H9 (cell line): ENCODE results near the gene DSE. TPM values are rescaled to one million over a fixed set of nuclear protein-coding genes. Genes with fewer than 3 reads are reported as not detected.

Source experiments
- DNase-seq: peaks from one replicate; pipeline ENCODE4 v3.0.0-alpha.2; 2017
- H2AFZ ChIP-seq: one replicate; pipeline ENCODE4 v1.6.1; 2013; ENCODE audit warnings: mild to moderate bottlenecking, low read length, control low read depth, moderate library complexity
- H2AK5ac ChIP-seq: 2 replicates; pipeline ENCODE4 v1.6.1; 2013; ENCODE audit warnings: low read length, control low read depth, mixed read lengths; ENCODE audit not compliant: insufficient read length
- H2BK120ac ChIP-seq: one replicate; pipeline ENCODE4 v1.6.1; 2013; ENCODE audit warnings: low read depth, mild to moderate bottlenecking, low read length, control low read depth, inconsistent platforms; ENCODE audit not compliant: poor library complexity, severe bottlenecking
- H2BK12ac ChIP-seq: 2 replicates; pipeline ENCODE4 v1.6.1; 2013; ENCODE audit warnings: low read length, control low read depth, mixed read lengths, low read depth; ENCODE audit not compliant: insufficient read length
- H2BK15ac ChIP-seq: 2 replicates; pipeline ENCODE4 v1.6.1; 2013; ENCODE audit warnings: low read depth, low read length, control low read depth
- H2BK20ac ChIP-seq: one replicate; pipeline ENCODE4 v1.6.1; 2013; ENCODE audit warnings: low read depth, mild to moderate bottlenecking, low read length, control low read depth, inconsistent platforms; ENCODE audit not compliant: poor library complexity, severe bottlenecking
- H2BK5ac ChIP-seq: 2 replicates; pipeline ENCODE4 v1.6.1; 2013; ENCODE audit warnings: low read length, control low read depth, mixed read lengths; ENCODE audit not compliant: insufficient read length
- H3K14ac ChIP-seq: 2 replicates; pipeline ENCODE4 v1.6.1; 2013; ENCODE audit warnings: low read length, control low read depth; ENCODE audit not compliant: insufficient read depth
- H3K18ac ChIP-seq: 2 replicates; pipeline ENCODE4 v1.6.1; 2013; ENCODE audit warnings: low read depth, mild to moderate bottlenecking, mixed read lengths, low read length, control low read depth; ENCODE audit not compliant: insufficient read length
- H3K23ac ChIP-seq: 2 replicates; pipeline ENCODE4 v1.6.1; 2013; ENCODE audit warnings: low read length, control low read depth, mixed read lengths, low read depth; ENCODE audit not compliant: insufficient read length
- H3K23me2 ChIP-seq: 2 replicates; pipeline ENCODE4 v1.6.1; 2013; ENCODE audit warnings: low read depth, mild to moderate bottlenecking, mixed read lengths, low read length, control low read depth; ENCODE audit not compliant: insufficient read length, poor library complexity, severe bottlenecking
- H3K27ac ChIP-seq: 2 replicates; pipeline ENCODE4 v1.5.1; 2013; ENCODE audit warnings: low read length, control low read depth, mixed read lengths, low read depth; ENCODE audit not compliant: insufficient read length
- H3K27me3 ChIP-seq: 2 replicates; pipeline ENCODE4 v1.6.1; 2013; ENCODE audit warnings: low read length, control low read depth, inconsistent platforms; ENCODE audit not compliant: insufficient read depth
- H3K4ac ChIP-seq: 2 replicates; pipeline ENCODE4 v1.6.1; 2013; ENCODE audit warnings: low read depth, mild to moderate bottlenecking, control low read depth, inconsistent platforms, low read length, moderate library complexity
- H3K4me1 ChIP-seq: 2 replicates; pipeline ENCODE4 v1.6.1; 2013; ENCODE audit warnings: low read length, control low read depth, inconsistent platforms; ENCODE audit not compliant: insufficient read depth
- H3K4me2 ChIP-seq: 2 replicates; pipeline ENCODE4 v1.6.1; 2013; ENCODE audit warnings: low read length, control low read depth, mixed read lengths; ENCODE audit not compliant: insufficient read length, insufficient read depth
- H3K56ac ChIP-seq: 2 replicates; pipeline ENCODE4 v1.6.1; 2013; ENCODE audit warnings: low read depth, mild to moderate bottlenecking, mixed read lengths, low read length, control low read depth; ENCODE audit not compliant: insufficient read length
- H3K79me1 ChIP-seq: 2 replicates; pipeline ENCODE4 v1.6.1; 2013; ENCODE audit warnings: low read depth, mild to moderate bottlenecking, moderate library complexity, low read length, control low read depth, inconsistent platforms; ENCODE audit not compliant: insufficient read depth, poor library complexity, severe bottlenecking
- H3K79me2 ChIP-seq: 2 replicates; pipeline ENCODE4 v1.6.1; 2013; ENCODE audit warnings: low read length, control low read depth, inconsistent platforms; ENCODE audit not compliant: insufficient read depth
- H3K9ac ChIP-seq: 2 replicates; pipeline ENCODE4 v1.6.1; 2013; ENCODE audit warnings: low read length, control low read depth, mixed read lengths; ENCODE audit not compliant: insufficient read length; ENCODE audit errors: extremely low read depth
- H3K9me3 ChIP-seq: one replicate; pipeline ENCODE4 v1.6.1; 2013; ENCODE audit warnings: low read depth, low read length, inconsistent platforms; ENCODE audit not compliant: control insufficient read depth
- H3T11ph ChIP-seq: one replicate; pipeline ENCODE4 v1.6.1; 2013; ENCODE audit warnings: mild to moderate bottlenecking, low read length, control low read depth, inconsistent platforms
- H4K20me1 ChIP-seq: one replicate; pipeline ENCODE4 v1.6.1; 2013; ENCODE audit not compliant: control insufficient read depth, insufficient read length, insufficient read depth
- H4K5ac ChIP-seq: 2 replicates; pipeline ENCODE4 v1.6.1; 2013; ENCODE audit warnings: low read depth, mild to moderate bottlenecking, mixed read lengths, low read length, control low read depth; ENCODE audit not compliant: insufficient read length
- H4K8ac ChIP-seq: replicated peaks from 2 replicates; pipeline ENCODE4 v1.6.1; 2013; ENCODE audit warnings: low read length, control low read depth, mixed read lengths, low read depth; ENCODE audit not compliant: insufficient read length
- H4K91ac ChIP-seq: 2 replicates; pipeline ENCODE4 v1.6.1; 2013; ENCODE audit warnings: low read depth, mild to moderate bottlenecking, moderate library complexity, mixed read lengths, low read length, control low read depth; ENCODE audit not compliant: insufficient read length
- H3K27ac Mint-ChIP-seq, 3 experiments: 2 replicates in 2 of 3; 3 replicates in 1 of 3; pipeline ENCODE4 v1.8.0; 2020 to 2021; ENCODE audit warnings: mixed read lengths in 3 of 3, mild to moderate bottlenecking in 1 of 3, moderate library complexity in 1 of 3
- H3K27me3 Mint-ChIP-seq: 2 replicates; pipeline ENCODE4 v1.8.0; 2021; ENCODE audit warnings: low read depth, mild to moderate bottlenecking, moderate library complexity, mixed read lengths
- H3K36me3 Mint-ChIP-seq, 3 experiments: 2 replicates in 2 of 3; 3 replicates in 1 of 3; pipeline ENCODE4 v1.8.0; 2020 to 2021; ENCODE audit warnings: low read depth in 3 of 3, mixed read lengths in 3 of 3; ENCODE audit not compliant: insufficient read depth in 1 of 3
- H3K4me1 Mint-ChIP-seq, 2 experiments: 2 replicates each; pipeline ENCODE4 v1.8.0; 2020; ENCODE audit warnings: mixed read lengths in 2 of 2
- H3K4me3 Mint-ChIP-seq, 2 experiments: 2 replicates in 1 of 2; 3 replicates in 1 of 2; pipeline ENCODE4 v1.8.0; 2020 to 2021; ENCODE audit warnings: mild to moderate bottlenecking in 2 of 2, mixed read lengths in 2 of 2, moderate library complexity in 1 of 2
- H3K9me3 Mint-ChIP-seq, 2 experiments: 2 replicates in 1 of 2; 3 replicates in 1 of 2; pipeline ENCODE4 v1.8.0; 2020; ENCODE audit warnings: mild to moderate bottlenecking in 2 of 2, mixed read lengths in 2 of 2, moderate library complexity in 1 of 2
- CTCF ChIP-seq: fragments of 200-600 bp; sonication (generic); conservative IDR thresholded peaks from 3 replicates; pipeline ENCODE4 v1.8.0; 2021; ENCODE audit warnings: antibody characterized with exemption, mild to moderate bottlenecking
- WGBS: extraction: QIAGEN DNeasy Blood & Tissue Kit; methylation state at CpG from one replicate; pipeline ENCODE4 v1.1.7; 2013; ENCODE audit warnings: missing lambda C conversion rate, low lambda C conversion rate, mixed read lengths; ENCODE audit not compliant: insufficient read length; ENCODE audit errors: extremely low coverage; 5-methylcytosine and 5-hydroxymethylcytosine counted together
- total RNA-seq: library from RNA; stranded (reverse); gene quantifications from 2 replicates; pipeline ENCODE4 v1.2.1, GENCODE V29; 2021

Gene DSE
- total RNA-seq, 1 experiment from 2014 or later: 45.6 TPM

DNA sequence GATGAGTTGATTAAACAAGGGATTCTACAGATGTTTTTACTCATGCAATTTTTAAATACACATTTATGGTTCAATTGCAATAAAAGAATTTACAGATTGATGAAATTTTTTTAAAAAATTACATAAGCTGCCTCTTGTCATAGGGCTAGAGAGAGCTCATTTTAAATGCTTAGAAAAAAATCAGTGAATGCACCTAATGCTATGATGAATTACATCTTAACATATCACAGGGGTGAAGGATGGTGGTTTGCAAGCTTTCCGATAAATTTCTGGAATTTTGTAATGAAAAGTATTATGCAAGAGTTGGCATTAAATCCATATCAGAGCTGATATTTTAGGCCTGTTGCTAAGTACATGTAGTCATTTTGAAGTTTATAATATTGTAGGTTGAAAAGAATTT, 29.6 kb downstream of the DSE start:
- Histone ChIP-seq H2BK120ac (no peak overlapping the region), H4K20me1 (no peaks in the 10 kb centered on the region), H2AFZ (no peak overlapping the region), H3K4me2 (no peak overlapping the region), H3T11ph (no peak overlapping the region), H3K79me1 (no peaks in the 10 kb centered on the region), H3K27ac (no peak overlapping the region), H3K27me3 (no peaks in the 10 kb centered on the region), H3K18ac (no peak overlapping the region), H3K23me2 (no peaks in the 10 kb centered on the region), H3K79me2 (peaks cover 2% of the 10 kb centered on the region; the same call in 1 of the 2 replicates), H3K9me3 (no peaks in the 10 kb centered on the region), H3K14ac (no peak overlapping the region), H4K5ac (no peak overlapping the region), H4K8ac (no peak overlapping the region), H2AK5ac (no peak overlapping the region), H4K91ac (no peak overlapping the region), H2BK5ac (no peak overlapping the region), H3K23ac (no peak overlapping the region), H3K9ac (no peak overlapping the region), H3K56ac (no peak overlapping the region), H2BK12ac (no peak overlapping the region), H3K4ac (no peak overlapping the region), H2BK15ac (no peak overlapping the region), H3K4me1 (peaks cover 2% of the 10 kb centered on the region; the same call in 1 of the 2 replicates), H2BK20ac (no peak overlapping the region)
- WGBS: no CpG with 5 or more reads among the region's 1 CpG
- Mint-ChIP-seq H3K4me1 (peaks cover 28 to 36% of the 10 kb centered on the region in 2 experiments), H3K36me3 (peaks cover 0 to 6% (median 3%) of the 10 kb centered on the region in 3 experiments; a peak in 4 of 7 replicates), H3K4me3 (no peak overlapping the region), H3K27ac (no peak overlapping the region), H3K9me3 (no peaks in the 10 kb centered on the region), H3K27me3 (no peaks in the 10 kb centered on the region)
- DNase-seq: no peak
- TF ChIP-seq CTCF: no peak
